Breast epithelium (tissue), 4 donors: ENCODE data around the gene XPNPEP1. TPM values are rescaled to one million over a fixed set of nuclear protein-coding genes. Genes with fewer than 3 reads are reported as not detected.
A peak's percentile ranks its signal among the peaks of the same experiment; 100 is the strongest.

Experiments
- DNase-seq, 2 donors: peaks; one replicate each; pipeline ENCODE4 v3.0.0-alpha.2; 2019; ENCODE audit warnings: low spot score in 2 of 2
- H3K27ac ChIP-seq, 2 donors: fragments of 200-600 bp; sonication (generic) in 1 of 2; one replicate each; pipeline ENCODE4 v1.5.1; 2016 to 2019; ENCODE audit warnings: mild to moderate bottlenecking in 1 of 2
- H3K27me3 ChIP-seq, 2 donors: fragments of 200-600 bp; sonication (generic) in 1 of 2; one replicate each; pipeline versions ENCODE4 v1.5.1 to v1.6.0; 2017 to 2019; ENCODE audit warnings: control low read depth in 1 of 2, mild to moderate bottlenecking in 1 of 2
- H3K36me3 ChIP-seq: fragments of 200-600 bp; one replicate; pipeline ENCODE4 v1.5.1; 2019
- H3K4me1 ChIP-seq, 2 donors: fragments of 200-600 bp; sonication (generic); one replicate each; pipeline ENCODE4 v1.5.1; 2016 to 2019; ENCODE audit warnings: control low read depth in 1 of 2
- H3K4me3 ChIP-seq, 3 donors: fragments of 200-600 bp; sonication (generic); 1 replicate in 2 of 3; 2 replicates in 1 of 3; pipeline ENCODE4 v1.5.1; 2016 to 2019; ENCODE audit warnings: mild to moderate bottlenecking in 3 of 3, moderate library complexity in 2 of 3
- H3K9me3 ChIP-seq, 2 donors: fragments of 200-600 bp; sonication (generic) in 1 of 2; one replicate each; pipeline ENCODE4 v1.5.1; 2016 to 2019; ENCODE audit warnings: control low read depth in 1 of 2
- CTCF ChIP-seq, 3 donors: fragments of 450-650 bp; IDR thresholded peaks; one replicate each; pipeline ENCODE4 v1.5.1; 2016 to 2017; ENCODE audit warnings: antibody characterized with exemption in 3 of 3, mild to moderate bottlenecking in 3 of 3, moderate library complexity in 3 of 3
- POLR2A ChIP-seq: fragments of 450-650 bp; IDR thresholded peaks from one replicate; pipeline ENCODE4 v1.6.1; 2016; ENCODE audit warnings: antibody characterized with exemption, mild to moderate bottlenecking, moderate library complexity
- POLR2AphosphoS5 ChIP-seq, 3 donors: sonication (generic); formaldehyde crosslinking; IDR thresholded peaks; one replicate each; pipeline ENCODE4 v1.6.1; 2017; ENCODE audit warnings: antibody characterized with exemption in 3 of 3
- intact Hi-C: fragments of 100-400 bp; cut with DNase I; formaldehyde crosslinking; loops from one replicate; pipeline ENCODE4 v1.15.1; 2023; ENCODE audit warnings: low total_unique reads
- total RNA-seq, 3 donors: library from RNA; depleted of rRNA; stranded (reverse); fragments of >200 nt; gene quantifications; one replicate each; pipeline ENCODE4 v1.1.0, GENCODE V29; 2016

Gene XPNPEP1
- total RNA-seq, 3 donors from 2014 or later = 61.1 to 89.5 (median 89.0) TPM

GRCh38 chr10:109940117-109940516 lies 16.8 kb upstream of the XPNPEP1 start:
- intact Hi-C loops = no loop called here
- no peaks in the 10 kb centered on the region for H3K36me3 ChIP-seq
- H3K27ac ChIP-seq = no peak overlapping the region
- H3K4me1 ChIP-seq = no peaks in the 10 kb centered on the region
- DNase-seq = no peak
- H3K9me3 ChIP-seq = no peaks in the 10 kb centered on the region
- no peak overlapping the region for H3K4me3 ChIP-seq
- TF ChIP-seq CTCF (IDR thresholded peaks at IDR 0.05) = no peak
- no peak for TF ChIP-seq POLR2AphosphoS5 (IDR thresholded peaks at IDR 0.05)
- H3K27me3 ChIP-seq = no peaks in the 10 kb centered on the region

- H3K36me3 ChIP-seq = no peaks in the 10 kb centered on the region
- no peaks in the 10 kb centered on the region for H3K9me3 ChIP-seq
- no peak overlapping the region for H3K4me3 ChIP-seq
- TF ChIP-seq POLR2AphosphoS5 (IDR thresholded peaks at IDR 0.05) (no peak), POLR2A (no peak), CTCF (IDR thresholded peaks at IDR 0.05) (no peak)
- intact Hi-C loops = no loop called here
- H3K4me1 ChIP-seq = peaks cover 0 to 4% of the 10 kb centered on the region in 2 donors
- H3K27me3 ChIP-seq = no peaks in the 10 kb centered on the region
- H3K27ac ChIP-seq = no peak overlapping the region
- no peak for DNase-seq
Measured at GRCh38 chr10:109939315-109939961, 16.1 kb upstream of the XPNPEP1 start.

- peaks cover 0 to 4% of the 10 kb centered on the region in 2 donors for H3K4me1 ChIP-seq
- no peaks in the 10 kb centered on the region for H3K9me3 ChIP-seq
- no peak overlapping the region for H3K27ac ChIP-seq
- no peak for DNase-seq
- TF ChIP-seq POLR2A = no peak
- TF ChIP-seq POLR2AphosphoS5 (IDR thresholded peaks at IDR 0.05) = no peak
- TF ChIP-seq CTCF (IDR thresholded peaks at IDR 0.05) = no peak
- no peaks in the 10 kb centered on the region for H3K36me3 ChIP-seq
- intact Hi-C loops = no loop called here
- H3K27me3 ChIP-seq = no peaks in the 10 kb centered on the region
- no peak overlapping the region for H3K4me3 ChIP-seq
Measured at GRCh38 chr10:109937460-109938065, 14.3 kb upstream of the XPNPEP1 start.

GRCh38 chr10:109934958-109935793 lies 11.9 kb upstream of the XPNPEP1 start:
- no peak overlapping the region for H3K4me3 ChIP-seq
- peaks cover 0 to 4% of the 10 kb centered on the region in 2 donors for H3K4me1 ChIP-seq
- no peak for DNase-seq
- peak overlapping the region; percentile 62 to 70 for H3K27ac ChIP-seq
- no peaks in the 10 kb centered on the region for H3K36me3 ChIP-seq
- no peaks in the 10 kb centered on the region for H3K27me3 ChIP-seq
- intact Hi-C loops = no loop called here
- H3K9me3 ChIP-seq = no peaks in the 10 kb centered on the region
- TF ChIP-seq POLR2A = no peak
- TF ChIP-seq POLR2AphosphoS5 (IDR thresholded peaks at IDR 0.05) = no peak
- no peak for TF ChIP-seq CTCF (IDR thresholded peaks at IDR 0.05)
